ENCODE results near the gene CLDN22.

The CLDN22 gene

GRCh38 chr4:183268556-183268955 lies 51.5 kb downstream of the CLDN22 start:
- H3K4me1 ChIP-seq = peaks cover 0 to 2% (median 0%) of the 10 kb centered on the region in 10 experiments; a peak in 1 of 20 replicates
- H3K27ac ChIP-seq = no peak overlapping the region
- H3K4me2 ChIP-seq = no peak overlapping the region
- H4K20me1 ChIP-seq = no peaks in the 10 kb centered on the region
- TF ChIP-seq Cebpa-rat (IDR thresholded peaks at IDR 0.05) = no peak
- H3K4me3 ChIP-seq = no peak overlapping the region
- peaks cover 0 to 79% (median 19%) of the 10 kb centered on the region in 11 experiments; a peak in 13 of 22 replicates for H3K36me3 ChIP-seq
- peaks cover 0 to 3% (median under 1%) of the 10 kb centered on the region in 11 experiments; a peak in 4 of 22 replicates for H3K9me3 ChIP-seq (replicated peaks in 1 of 11)
- no peaks in the 10 kb centered on the region for H3K27me3 ChIP-seq
- H3K9ac ChIP-seq = no peak overlapping the region

Data from BLaER1 treated with 17β-estradiol and CSF1 and Interleukin-3, amounts not matched to agents 10 nM and 100 nM (cell line).